MM.1S (cell line): ENCODE results near the gene CCR5AS.
"Not testable (repeated sequence)": the region's sequence is repeated elsewhere in the genome, so short reads cannot be mapped to it uniquely, and the experiment has no call there.

Experiments used
- EZH2 ChIP-seq: fragments of 300-600 bp; sonication (generic); optimal IDR thresholded peaks from 2 replicates; pipeline ENCODE3; 2017; ENCODE audit warnings: low read depth, mild to moderate bottlenecking, antibody characterized with exemption, low read length, mixed read lengths
- TF ChIP-seq, protein P1 (sequence below): fragments of 300-600 bp; sonication (generic); IDR thresholded peaks from 2 replicates; pipeline ENCODE4 v1.5.1; 2016; ENCODE audit warnings: antibody characterized with exemption, low read length, mixed read lengths

DNA sequence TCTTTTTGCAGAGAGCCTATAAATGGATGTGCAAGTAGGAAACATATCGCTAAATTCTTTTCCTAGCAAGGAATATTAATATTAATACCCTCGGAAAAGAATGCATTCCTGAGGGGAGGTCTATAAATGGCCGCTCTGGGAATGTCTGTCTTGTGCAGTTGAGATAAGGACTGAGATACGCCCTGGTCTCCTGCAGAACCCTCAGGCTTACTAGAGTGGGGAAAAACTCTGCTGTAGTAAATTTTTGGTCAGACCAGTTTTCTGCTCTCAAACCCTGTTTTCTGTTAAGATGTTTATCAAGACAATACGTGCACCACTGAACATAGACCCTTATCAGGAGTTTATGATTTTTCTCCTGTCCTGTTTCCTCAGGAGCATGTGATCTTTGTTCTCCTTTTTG is 25.0 kb upstream of the CCR5AS start:
- TF ChIP-seq, protein P1, sequence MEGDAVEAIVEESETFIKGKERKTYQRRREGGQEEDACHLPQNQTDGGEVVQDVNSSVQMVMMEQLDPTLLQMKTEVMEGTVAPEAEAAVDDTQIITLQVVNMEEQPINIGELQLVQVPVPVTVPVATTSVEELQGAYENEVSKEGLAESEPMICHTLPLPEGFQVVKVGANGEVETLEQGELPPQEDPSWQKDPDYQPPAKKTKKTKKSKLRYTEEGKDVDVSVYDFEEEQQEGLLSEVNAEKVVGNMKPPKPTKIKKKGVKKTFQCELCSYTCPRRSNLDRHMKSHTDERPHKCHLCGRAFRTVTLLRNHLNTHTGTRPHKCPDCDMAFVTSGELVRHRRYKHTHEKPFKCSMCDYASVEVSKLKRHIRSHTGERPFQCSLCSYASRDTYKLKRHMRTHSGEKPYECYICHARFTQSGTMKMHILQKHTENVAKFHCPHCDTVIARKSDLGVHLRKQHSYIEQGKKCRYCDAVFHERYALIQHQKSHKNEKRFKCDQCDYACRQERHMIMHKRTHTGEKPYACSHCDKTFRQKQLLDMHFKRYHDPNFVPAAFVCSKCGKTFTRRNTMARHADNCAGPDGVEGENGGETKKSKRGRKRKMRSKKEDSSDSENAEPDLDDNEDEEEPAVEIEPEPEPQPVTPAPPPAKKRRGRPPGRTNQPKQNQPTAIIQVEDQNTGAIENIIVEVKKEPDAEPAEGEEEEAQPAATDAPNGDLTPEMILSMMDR, result not testable (repeated sequence)
- TF ChIP-seq EZH2, result not testable (repeated sequence)
